GM12892 (cell line): ENCODE data around the gene MRPL14.

ENCODE experiments used
- POLR2A ChIP-seq: IDR thresholded peaks from 2 replicates; pipeline ENCODE4 v1.6.1; 2011; ENCODE audit warnings: low read depth, low read length, control low read depth
- TAF1 ChIP-seq: IDR thresholded peaks from 2 replicates; pipeline ENCODE4 v1.6.1; 2011; ENCODE audit warnings: low read depth, mild to moderate bottlenecking, control low read depth, low read length, borderline replicate concordance

DNA sequence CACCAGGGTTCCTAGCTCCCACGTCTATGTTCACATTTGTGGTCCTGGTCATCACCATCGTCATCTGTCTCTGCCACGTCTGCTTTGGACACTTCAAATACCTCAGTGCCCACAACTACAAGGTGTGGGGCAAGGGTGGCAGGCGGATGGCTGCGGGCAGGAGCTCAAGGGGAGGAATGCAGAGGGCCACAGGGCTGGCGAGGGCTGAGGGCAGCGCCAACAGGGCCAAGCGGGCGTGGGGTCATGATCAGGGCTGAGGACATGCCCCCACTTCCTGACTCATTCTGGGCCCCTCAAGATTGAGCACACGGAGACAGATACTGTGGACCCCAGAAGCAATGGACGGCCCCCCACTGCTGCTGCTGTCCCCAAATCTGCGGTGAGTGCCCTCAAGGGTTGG lies 26.8 kb upstream of the MRPL14 start:
- no peak for TF ChIP-seq POLR2A
- no peak for TF ChIP-seq TAF1
